HG03469 (cell line): ENCODE measurements around the gene DES.
"Not testable (repeated sequence)": the region's sequence is repeated elsewhere in the genome, so short reads cannot be mapped to it uniquely, and the experiment has no call there.

Experiments
- ATAC-seq: cut with Tn5 transposase; IDR thresholded peaks from one replicate; pipeline ENCODE4 v1.9.1; 2021; ENCODE audit warnings: mild to moderate bottlenecking, moderate library complexity, moderate number of reproducible peaks; ENCODE audit not compliant: unreplicated experiment

Gene DES

GRCh38 chr2:219399716-219400478 lies 18.3 kb upstream of the DES start:
- ATAC-seq = no peak

DNA sequence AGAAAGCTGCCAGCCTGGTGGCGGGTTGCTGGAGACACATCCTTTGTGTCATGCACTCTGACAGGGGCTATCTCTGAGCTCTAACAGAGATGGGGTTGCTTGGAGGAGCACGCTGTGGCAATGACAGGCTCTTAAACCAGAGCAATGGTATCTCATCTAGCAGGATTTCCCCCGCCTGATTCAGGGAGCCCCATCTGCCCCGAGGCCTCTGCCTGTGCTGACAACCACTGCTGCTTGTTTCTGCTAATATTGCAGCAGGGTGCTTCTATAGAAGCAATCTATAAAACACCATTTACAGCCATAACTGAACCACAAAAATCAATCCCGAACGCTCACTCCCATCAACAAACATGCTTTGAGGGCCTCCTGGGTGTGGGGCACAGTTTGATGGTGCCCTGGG lies 17.6 kb upstream of the DES start:
- ATAC-seq = no peak

DNA sequence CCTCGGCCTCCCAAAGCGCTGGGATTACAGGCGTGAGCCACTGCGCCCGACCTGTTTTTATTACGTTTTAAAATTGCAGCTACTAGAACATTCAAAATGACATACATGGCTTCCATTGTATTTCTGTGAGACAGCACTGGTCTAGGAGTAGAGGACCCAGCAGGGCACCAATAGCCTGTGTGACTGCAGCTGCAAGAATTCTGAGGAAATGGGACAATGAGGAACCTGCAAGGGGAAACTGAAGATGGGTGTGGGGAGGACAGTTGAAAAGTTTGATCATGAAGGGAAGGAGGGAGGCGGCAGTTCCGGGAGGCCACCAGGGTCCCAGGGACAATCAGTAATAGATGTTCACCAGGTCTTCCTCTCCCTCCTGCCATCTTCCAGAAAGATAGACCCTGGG lies 16.6 kb upstream of the DES start:
- no peak for ATAC-seq

DNA sequence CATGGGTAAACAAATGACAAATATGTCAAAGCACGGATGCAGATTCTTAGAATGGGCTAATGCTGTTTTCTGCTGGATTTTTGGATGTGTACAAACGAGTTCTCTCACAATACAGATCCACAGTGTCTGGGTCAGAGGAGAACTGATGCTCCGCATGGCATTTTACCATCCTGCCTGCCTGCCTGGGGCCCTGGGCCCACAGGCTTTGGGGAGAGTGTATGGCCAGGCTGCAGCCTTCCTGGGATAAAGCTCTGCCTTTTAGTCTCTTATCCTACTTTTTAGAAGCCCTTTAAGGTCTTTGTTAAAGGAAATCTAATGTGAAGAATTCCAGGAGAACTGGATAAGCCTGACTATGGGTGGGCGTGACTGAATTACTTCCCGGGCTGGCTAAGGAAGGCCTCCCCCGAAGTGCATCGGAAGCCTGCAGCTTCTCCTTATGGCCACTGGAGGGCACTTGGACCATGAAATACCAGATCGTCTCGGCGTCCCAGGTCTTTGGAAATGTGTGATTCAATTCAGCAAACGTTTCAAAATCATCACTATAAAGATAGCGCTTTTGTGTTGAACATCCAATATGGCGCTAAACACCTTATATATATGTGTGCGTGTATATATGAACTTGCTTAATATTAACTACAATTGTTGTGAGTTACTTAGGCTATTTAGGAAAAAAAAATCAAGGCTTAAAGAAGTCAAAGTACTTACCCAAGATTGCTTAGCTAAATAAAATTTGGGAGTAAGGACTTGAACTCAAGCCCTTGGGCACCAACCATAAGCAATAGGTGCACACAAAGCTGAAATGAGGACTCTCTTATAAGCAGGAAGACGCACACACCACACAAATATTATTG lies 15.3 kb upstream of the DES start:
- peak; percentile 60 for ATAC-seq

DNA sequence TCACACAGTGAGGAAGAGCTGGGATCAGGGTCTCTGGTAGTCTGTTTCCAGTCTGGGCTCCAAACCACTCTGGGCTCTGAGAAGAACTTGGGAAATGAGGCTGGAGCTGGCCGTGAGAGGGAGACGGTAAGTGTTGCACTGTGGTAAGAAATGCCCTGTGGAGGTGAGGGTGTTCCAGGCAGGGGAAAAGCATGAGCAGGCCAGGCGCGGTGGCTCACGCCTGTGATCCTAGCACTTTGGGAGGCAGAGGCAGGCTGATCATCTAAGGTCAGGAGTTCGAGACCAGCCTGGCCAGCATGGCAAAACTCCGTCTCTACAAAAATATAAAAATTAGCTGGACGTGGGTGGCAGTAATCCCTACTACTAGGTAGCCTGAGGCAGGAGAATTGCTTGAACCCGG lies 14.3 kb upstream of the DES start:
- ATAC-seq = no peak

DNA sequence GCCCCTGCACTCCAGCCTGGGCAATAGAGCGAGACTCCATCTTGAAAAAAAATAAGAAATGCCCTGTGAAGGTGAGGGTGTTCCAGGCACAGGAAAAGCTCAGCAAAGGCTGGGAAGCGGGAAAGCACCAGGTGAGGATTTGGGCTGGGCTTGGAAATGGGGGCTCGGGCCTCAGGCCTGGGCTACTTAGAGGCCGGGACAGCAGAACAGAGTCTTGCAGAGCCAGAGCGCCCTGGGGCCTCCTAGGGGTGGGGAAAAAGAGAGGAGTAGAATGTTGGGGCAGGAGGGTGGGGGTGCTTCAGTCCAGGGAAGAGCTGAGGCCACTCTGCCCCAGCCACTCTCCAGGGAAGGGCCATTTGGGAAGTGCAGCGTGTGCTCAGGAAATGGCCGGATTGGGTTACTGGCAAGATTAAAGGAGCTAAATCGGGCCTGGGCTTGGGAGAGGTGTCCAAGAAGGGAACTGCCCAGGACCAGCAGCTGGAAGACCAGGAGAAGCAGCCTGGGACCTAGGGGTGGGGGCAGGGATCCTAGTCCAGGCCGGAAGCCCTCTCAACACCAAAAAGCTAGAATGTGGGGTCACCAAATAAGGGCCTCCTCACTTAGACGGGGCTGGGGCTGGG lies 13.8 kb upstream of the DES start:
- no peak for ATAC-seq

GRCh38 chr2:219404954-219405353 lies 13.2 kb upstream of the DES start:
- ATAC-seq = no peak

DNA sequence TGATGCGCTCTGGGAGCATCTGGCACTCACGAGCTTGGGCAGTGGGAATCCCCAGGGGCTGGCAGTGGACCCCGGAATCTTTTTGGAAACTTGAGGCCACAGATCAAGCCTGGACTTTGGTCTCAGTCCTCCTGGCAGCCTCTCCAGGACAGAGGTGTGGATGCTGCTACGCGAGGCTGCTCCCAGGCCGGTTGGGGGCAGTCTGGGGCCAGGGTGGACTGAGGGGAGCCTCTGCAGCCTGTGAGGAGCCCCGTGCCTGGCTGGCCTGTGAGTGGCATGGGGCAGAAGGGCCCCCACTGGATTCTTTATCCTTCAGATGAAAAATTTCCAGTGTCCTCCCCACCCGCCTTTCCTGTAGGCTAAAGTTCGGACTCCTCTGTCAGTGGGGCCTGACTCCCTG lies 12.7 kb upstream of the DES start:
- no peak for ATAC-seq

- no peak for ATAC-seq
These were observed 12.0 kb upstream of the DES start for GRCh38 chr2:219405958-219406860.

DNA sequence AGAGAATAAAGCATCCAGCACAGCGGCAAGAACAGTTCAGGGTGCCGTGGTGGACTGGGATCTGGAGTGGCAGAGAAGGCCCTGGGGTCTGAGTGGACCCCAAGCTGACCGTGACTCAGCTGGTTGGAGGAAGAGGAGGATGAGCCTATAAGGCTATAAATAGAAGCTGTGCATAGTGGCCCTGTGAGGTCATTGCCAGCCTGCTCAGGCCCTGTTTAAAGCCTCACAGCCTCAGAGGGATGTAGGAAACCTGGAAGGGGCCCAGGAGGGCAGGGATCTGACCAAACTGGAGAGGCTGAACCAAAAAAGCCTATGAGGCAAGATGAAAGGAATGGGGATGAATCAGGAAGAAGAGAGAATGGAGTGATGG lies 11.3 kb upstream of the DES start:
- no peak for ATAC-seq

DNA sequence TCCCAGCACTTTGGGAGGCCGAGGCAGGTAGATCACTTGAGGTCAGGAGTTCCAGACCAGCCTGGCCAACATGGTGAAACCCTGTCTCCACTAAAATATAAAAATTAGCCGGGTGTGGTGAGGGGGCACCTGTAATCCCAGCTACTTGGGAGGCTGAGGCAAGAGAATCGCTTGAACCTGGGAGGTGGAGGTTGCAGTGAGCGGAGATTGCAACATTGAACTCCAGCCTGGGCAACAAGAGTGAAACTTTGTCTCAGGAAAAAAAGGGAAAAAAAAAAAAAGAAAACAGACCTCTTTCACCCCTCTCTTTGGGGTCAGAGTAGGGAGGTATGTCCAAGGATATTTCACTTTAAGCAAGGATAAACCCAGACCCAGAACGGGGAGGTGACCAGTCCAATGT lies 10.8 kb upstream of the DES start:
- ATAC-seq = not testable (repeated sequence)

DNA sequence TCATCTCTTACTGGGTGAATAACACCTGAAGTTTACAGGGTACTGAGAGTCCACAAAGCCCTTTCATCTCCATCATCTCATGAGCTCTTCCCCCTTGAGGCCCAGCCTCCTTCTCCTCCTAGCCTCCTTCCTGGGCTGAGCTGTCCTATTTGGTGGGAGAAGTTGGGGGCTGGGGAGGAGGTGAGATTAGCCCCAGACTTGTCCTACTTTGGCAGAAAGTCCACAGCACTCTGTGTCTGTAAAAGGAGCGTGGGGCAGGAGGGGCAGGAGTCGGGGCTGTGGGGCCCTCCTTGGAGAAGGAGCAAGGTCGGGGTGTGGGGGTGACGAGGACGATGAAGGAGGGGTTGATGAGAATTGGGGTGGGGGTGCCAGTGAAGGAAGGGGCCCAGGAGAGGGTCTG lies 10.0 kb upstream of the DES start:
- ATAC-seq = no peak

- no peak for ATAC-seq
These were observed 9.5 kb upstream of the DES start for GRCh38 chr2:219408631-219409030.

GRCh38 chr2:219409619-219410018 lies 8.6 kb upstream of the DES start:
- no peak for ATAC-seq

DNA sequence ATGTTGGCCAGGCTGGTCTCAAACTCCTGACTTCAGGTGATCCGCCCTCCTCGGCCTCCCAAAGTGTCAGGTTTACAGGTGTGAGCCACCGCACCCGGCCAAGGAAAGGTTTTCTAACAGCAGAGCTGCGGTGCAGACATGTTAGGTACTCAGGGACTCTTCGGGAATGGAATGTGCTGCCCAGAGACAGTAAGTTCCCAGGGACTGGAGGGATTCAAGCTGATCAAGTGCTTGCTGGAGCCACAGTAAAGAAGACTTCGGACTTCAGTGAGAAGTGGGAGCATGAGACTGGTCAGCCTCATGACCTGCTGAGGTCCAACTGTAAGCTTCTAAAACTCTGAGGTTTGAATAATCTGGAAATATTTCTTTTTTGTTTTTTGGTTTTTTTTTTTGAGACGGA lies 7.8 kb upstream of the DES start:
- no peak for ATAC-seq

GRCh38 chr2:219414857-219415256 lies 3.3 kb upstream of the DES start:
- no peak for ATAC-seq

- no peak for ATAC-seq
These were observed 2.5 kb upstream of the DES start for GRCh38 chr2:219415580-219416234.

DNA sequence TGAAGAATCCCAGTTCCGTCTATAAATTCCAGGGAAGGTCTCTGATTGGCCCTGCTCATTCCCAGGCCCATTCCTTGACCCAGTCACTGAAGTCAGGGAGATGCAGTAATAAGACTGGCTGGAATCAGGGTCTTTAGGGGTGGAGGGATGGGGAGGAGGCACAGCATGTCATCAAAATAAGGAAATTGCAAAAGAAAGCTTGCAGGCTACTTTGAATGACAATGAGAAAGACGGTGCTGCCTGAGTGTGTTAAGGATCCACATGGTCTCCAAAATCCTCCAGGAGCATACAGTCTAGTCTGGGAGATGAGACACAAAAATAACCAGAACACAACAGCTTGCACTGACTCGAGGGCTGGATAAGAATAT lies 2.0 kb upstream of the DES start:
- ATAC-seq = no peak

- ATAC-seq = no peak
These were observed 1.2 kb upstream of the DES start for GRCh38 chr2:219416938-219417337.

- ATAC-seq = no peak
These were observed 803 bp upstream of the DES start for GRCh38 chr2:219417374-219417773.

GRCh38 chr2:219419012-219419324 lies 791 bp downstream of the DES start:
- ATAC-seq = no peak
